Ramos (cell line): Measurements from ENCODE around the gene OR9Q1.
"Not testable (repeated sequence)": the region's sequence is repeated elsewhere in the genome, so short reads cannot be mapped to it uniquely, and the experiment has no call there.

Experiments used
- in situ Hi-C: fragments of 300-500 bp; cut with MboI; formaldehyde crosslinking; loops from one replicate; pipeline ENCODE4 v1.14.3; 2022; ENCODE audit warnings: low sequenced_read_pairs; ENCODE audit not compliant: unreplicated experiment

The OR9Q1 gene

GRCh38 chr11:58023435-58023931 is at the start of gene OR9Q1:
OR9Q1 (plus strand) TSS chr11:58023881; CDS start chr11:58179445, 155,564 bp downstream.
- in situ Hi-C loops = no loop called here

GRCh38 chr11:57974132-57974531 is 49.5 kb upstream of the OR9Q1 start:
- in situ Hi-C loops = no loop called here

GRCh38 chr11:57974848-57975601 is 48.7 kb upstream of the OR9Q1 start:
- in situ Hi-C loops = no loop called here

- in situ Hi-C loops = no loop called here
Observed at GRCh38 chr11:57977709-57978108, 46.0 kb upstream of the OR9Q1 start.

- in situ Hi-C loops = no loop called here
Observed at GRCh38 chr11:57978686-57979531, 44.8 kb upstream of the OR9Q1 start.

GRCh38 chr11:57979532-57980079 is 44.1 kb upstream of the OR9Q1 start:
- in situ Hi-C loops = no loop called here

- in situ Hi-C loops = no loop called here
Observed at GRCh38 chr11:57980201-57980600, 43.5 kb upstream of the OR9Q1 start.

- in situ Hi-C loops = no loop called here
Observed at GRCh38 chr11:57981536-57981935, 42.1 kb upstream of the OR9Q1 start.

GRCh38 chr11:57982776-57983175 is 40.9 kb upstream of the OR9Q1 start:
- in situ Hi-C loops = no loop called here

- in situ Hi-C loops = no loop called here
Observed at GRCh38 chr11:57983191-57983590, 40.5 kb upstream of the OR9Q1 start.

- in situ Hi-C loops = not testable (repeated sequence)
Observed at GRCh38 chr11:57999523-57999922, 24.2 kb upstream of the OR9Q1 start.

- in situ Hi-C loops = not testable (repeated sequence)
Observed at GRCh38 chr11:58000021-58000420, 23.7 kb upstream of the OR9Q1 start.

GRCh38 chr11:58000699-58001098 is 23.0 kb upstream of the OR9Q1 start:
- in situ Hi-C loops = no loop called here

- in situ Hi-C loops = no loop called here
Observed at GRCh38 chr11:58003036-58003435, 20.6 kb upstream of the OR9Q1 start.

GRCh38 chr11:58003591-58003990 is 20.1 kb upstream of the OR9Q1 start:
- in situ Hi-C loops = no loop called here

GRCh38 chr11:58004664-58005063 is 19.0 kb upstream of the OR9Q1 start:
- in situ Hi-C loops = no loop called here

GRCh38 chr11:58006940-58007339 is 16.7 kb upstream of the OR9Q1 start:
- in situ Hi-C loops = no loop called here

GRCh38 chr11:58011771-58012170 is 11.9 kb upstream of the OR9Q1 start:
- in situ Hi-C loops = no loop called here

GRCh38 chr11:58024601-58025091 is 965 bp downstream of the OR9Q1 start:
- in situ Hi-C loops = no loop called here

- in situ Hi-C loops = no loop called here
Observed at GRCh38 chr11:58027341-58027740, 3.7 kb downstream of the OR9Q1 start.
